Measurements from ENCODE around the gene PIF1. TPM values are rescaled to one million over a fixed set of nuclear protein-coding genes. Genes with fewer than 3 reads are reported as not detected.

The PIF1 gene
- total and polyA plus RNA-seq, 2 of the 4 experiments (the other 2 are of a cell fraction): 3.9 to 19.9 TPM

DNA sequence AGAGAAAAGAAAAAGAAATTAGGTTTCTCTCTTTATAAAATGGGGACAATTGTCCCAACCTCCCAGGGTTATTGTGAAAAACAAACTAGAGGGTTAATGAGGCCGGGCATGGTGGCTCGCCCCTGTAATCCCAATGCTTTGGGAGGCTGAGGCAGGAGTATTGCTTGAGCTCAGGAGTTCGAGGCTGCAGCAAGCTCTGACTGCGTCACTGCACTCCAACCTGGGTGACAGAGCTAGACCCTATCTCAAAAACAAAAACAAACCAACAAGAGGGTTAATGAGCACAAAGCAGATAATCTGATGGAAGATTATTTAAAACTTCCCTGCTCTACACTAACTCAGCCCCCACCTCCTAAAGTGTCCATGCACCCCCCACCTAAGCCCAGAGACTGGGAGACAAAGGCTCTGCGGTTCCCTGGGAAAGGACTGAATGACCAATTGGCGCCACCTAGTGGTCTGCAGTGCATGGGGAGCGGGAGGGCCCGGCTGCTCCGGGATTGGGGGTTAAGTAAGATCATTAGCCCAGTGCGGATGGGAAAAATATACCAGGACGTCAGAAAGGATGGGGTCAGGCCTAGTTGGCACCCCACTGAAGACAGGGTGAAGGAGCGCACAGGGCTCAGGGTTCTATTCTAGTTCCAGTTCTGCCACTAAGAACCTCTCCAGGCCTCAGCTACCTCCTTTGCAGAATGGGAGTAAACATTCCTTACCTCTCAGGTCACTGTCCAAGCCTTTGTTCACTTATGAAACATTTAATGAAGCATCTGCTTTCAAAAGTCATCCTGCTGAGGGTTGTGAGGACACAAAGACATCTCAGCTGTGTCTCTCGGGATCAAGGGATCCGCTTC is 15.6 kb downstream of the PIF1 start:
- Histone ChIP-seq H2AK5ac (ENCODE audit: low read depth, low read length) (0 out of 2 replicates have a peak overlapping the region, but pooled peaks have one; percentile 45), H4K20me1 (ENCODE audit: insufficient read depth, low read length) (no peaks in the 10 kb centered on the region), H3K27ac (ENCODE audit: insufficient read depth, low read length) (no peak overlapping the region), H3K56ac (ENCODE audit: extremely low read depth, insufficient read depth, low read length) (no peak overlapping the region), H3K27me3 (ENCODE audit: control insufficient read depth, insufficient read depth, low read length) (no peaks in the 10 kb centered on the region; the same call in 1 of the 2 replicates), H3K14ac (replicated peaks; ENCODE audit: low read depth, low read length) (no peak overlapping the region), H2AK9ac (replicated peaks; ENCODE audit: low read depth, low read length, poor library complexity) (peak overlapping the region; percentile 31), H3K79me1 (ENCODE audit: low read depth in 1 of 2, low read length in 2 of 2) (no peaks in the 10 kb centered on the region), H4K5ac (ENCODE audit: low read depth, low read length) (no peak overlapping the region), H2BK20ac (ENCODE audit: low read depth, low read length) (no peak overlapping the region), H3K4ac (ENCODE audit: low read depth, low read length) (no peak overlapping the region), H3K9me3 (ENCODE audit: control insufficient read depth, insufficient read depth, low read length) (no peaks in the 10 kb centered on the region), H4K91ac (ENCODE audit: insufficient read depth, low read depth, low read length) (no peak overlapping the region), H3K4me1 (ENCODE audit: control insufficient read depth, insufficient read depth, low read length) (peaks cover 1% of the 10 kb centered on the region; the same call in 1 of the 2 replicates), H3K4me3 (ENCODE audit: insufficient read depth, low read depth, low read length) (no peak overlapping the region), H3K36me3 (ENCODE audit: control insufficient read depth, insufficient read depth, low read length) (no peaks in the 10 kb centered on the region), H2AFZ (replicated peaks; ENCODE audit: low read length, poor library complexity) (peak overlapping the region; percentile 82), H3K9ac (ENCODE audit: low read depth, low read length) (no peak overlapping the region), H2BK15ac (ENCODE audit: low read depth, low read length) (no peak overlapping the region), H3K4me2 (ENCODE audit: low read depth, low read length) (no peak overlapping the region), H3K9me1 (ENCODE audit: insufficient read depth, low read length) (no peaks in the 10 kb centered on the region), H2BK120ac (ENCODE audit: low read depth, low read length) (no peak overlapping the region), H4K8ac (ENCODE audit: low read depth in 2 of 2, low read length in 2 of 2) (peak overlapping the region in 1 of 2 experiments; percentile 32; a peak in 1 of 4 replicates), H3K23ac (ENCODE audit: low read depth, low read length) (no peak overlapping the region), H2BK5ac (ENCODE audit: low read depth, low read length, poor library complexity, severe bottlenecking) (no peak overlapping the region), H3K18ac (ENCODE audit: low read depth, low read length) (no peak overlapping the region)
- TF ChIP-seq NFE2L2 (IDR thresholded peaks at IDR 0.05; ENCODE audit: low read depth, low read length): no peak
- TF ChIP-seq, protein P1, sequence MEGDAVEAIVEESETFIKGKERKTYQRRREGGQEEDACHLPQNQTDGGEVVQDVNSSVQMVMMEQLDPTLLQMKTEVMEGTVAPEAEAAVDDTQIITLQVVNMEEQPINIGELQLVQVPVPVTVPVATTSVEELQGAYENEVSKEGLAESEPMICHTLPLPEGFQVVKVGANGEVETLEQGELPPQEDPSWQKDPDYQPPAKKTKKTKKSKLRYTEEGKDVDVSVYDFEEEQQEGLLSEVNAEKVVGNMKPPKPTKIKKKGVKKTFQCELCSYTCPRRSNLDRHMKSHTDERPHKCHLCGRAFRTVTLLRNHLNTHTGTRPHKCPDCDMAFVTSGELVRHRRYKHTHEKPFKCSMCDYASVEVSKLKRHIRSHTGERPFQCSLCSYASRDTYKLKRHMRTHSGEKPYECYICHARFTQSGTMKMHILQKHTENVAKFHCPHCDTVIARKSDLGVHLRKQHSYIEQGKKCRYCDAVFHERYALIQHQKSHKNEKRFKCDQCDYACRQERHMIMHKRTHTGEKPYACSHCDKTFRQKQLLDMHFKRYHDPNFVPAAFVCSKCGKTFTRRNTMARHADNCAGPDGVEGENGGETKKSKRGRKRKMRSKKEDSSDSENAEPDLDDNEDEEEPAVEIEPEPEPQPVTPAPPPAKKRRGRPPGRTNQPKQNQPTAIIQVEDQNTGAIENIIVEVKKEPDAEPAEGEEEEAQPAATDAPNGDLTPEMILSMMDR (conservative IDR thresholded peaks at IDR 0.05; ENCODE audit: low read depth, low read length): peak; percentile 91
- TF ChIP-seq, protein P2, sequence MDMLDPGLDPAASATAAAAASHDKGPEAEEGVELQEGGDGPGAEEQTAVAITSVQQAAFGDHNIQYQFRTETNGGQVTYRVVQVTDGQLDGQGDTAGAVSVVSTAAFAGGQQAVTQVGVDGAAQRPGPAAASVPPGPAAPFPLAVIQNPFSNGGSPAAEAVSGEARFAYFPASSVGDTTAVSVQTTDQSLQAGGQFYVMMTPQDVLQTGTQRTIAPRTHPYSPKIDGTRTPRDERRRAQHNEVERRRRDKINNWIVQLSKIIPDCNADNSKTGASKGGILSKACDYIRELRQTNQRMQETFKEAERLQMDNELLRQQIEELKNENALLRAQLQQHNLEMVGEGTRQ (IDR thresholded peaks at IDR 0.05; ENCODE audit: low read depth, low read length): no peak
- peak; percentile 90 for TF ChIP-seq SMC3 (IDR thresholded peaks at IDR 0.05; ENCODE audit: low read depth, low read length)
- no peak for TF ChIP-seq MAFK (IDR thresholded peaks at IDR 0.05; ENCODE audit: low read depth, low read length)
- TF ChIP-seq, protein P3, sequence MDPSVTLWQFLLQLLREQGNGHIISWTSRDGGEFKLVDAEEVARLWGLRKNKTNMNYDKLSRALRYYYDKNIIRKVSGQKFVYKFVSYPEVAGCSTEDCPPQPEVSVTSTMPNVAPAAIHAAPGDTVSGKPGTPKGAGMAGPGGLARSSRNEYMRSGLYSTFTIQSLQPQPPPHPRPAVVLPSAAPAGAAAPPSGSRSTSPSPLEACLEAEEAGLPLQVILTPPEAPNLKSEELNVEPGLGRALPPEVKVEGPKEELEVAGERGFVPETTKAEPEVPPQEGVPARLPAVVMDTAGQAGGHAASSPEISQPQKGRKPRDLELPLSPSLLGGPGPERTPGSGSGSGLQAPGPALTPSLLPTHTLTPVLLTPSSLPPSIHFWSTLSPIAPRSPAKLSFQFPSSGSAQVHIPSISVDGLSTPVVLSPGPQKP (IDR thresholded peaks at IDR 0.05; ENCODE audit: borderline replicate concordance, low read depth, low read length): no peak
- TF ChIP-seq POLR2A (IDR thresholded peaks at IDR 0.05; ENCODE audit: low read depth, low read length): no peak
- no peak for TF ChIP-seq CEBPB (IDR thresholded peaks at IDR 0.05; ENCODE audit: low read depth, low read length)
- peak; percentile 86 for TF ChIP-seq RAD21 (IDR thresholded peaks at IDR 0.05; ENCODE audit: low read length)
- peak; percentile 74 for TF ChIP-seq MAZ (IDR thresholded peaks at IDR 0.05; ENCODE audit: borderline replicate concordance, low read depth, low read length)
- no peak for TF ChIP-seq RCOR1 (IDR thresholded peaks at IDR 0.05; ENCODE audit: insufficient replicate concordance, low read length)
- ChIA-PET CTCF (interaction anchor here (0.6 to 1.7 kb wide), 14 partner anchors 8 to 1012 kb away, joined by 3 to 11 read pairs (median 4); partner anchors contain the start of gene PIF1), POLR2A (ENCODE audit: unreplicated experiment) (interaction anchor here (0.6 kb wide), 1 partner anchor 75 kb away, joined by 4 read pairs; no protein-coding TSS in a partner anchor)
- 17% methylated on average over 2 of the region's 14 CpGs; no CpG with 5 or more reads in 1 of the 2 experiments for whole genome bisulfite sequencing, 2 experiments (ENCODE audit: extremely low coverage in 2 of 2, insufficient read length in 1 of 2)
- dilution Hi-C loops (cut with HindIII; ENCODE audit: low sequenced_read_pairs, unreplicated experiment) (no loop called here), in situ Hi-C loops (cut with MboI; ENCODE audit: low sequenced_read_pairs) (loop anchor here (5.0 kb wide), 1 partner anchor 78 kb away; no protein-coding TSS in a partner anchor), intact Hi-C loops (cut with micrococcal nuclease) (loop anchor here (1.0 to 2.0 kb wide), 2 partner anchors 79 to 123 kb away; no protein-coding TSS in a partner anchor)
- BruUV-seq (replicated peaks): no TSS peak
- ATAC-seq (ENCODE audit: low read depth) (peak; percentile 96), DNase-seq (peak; percentile 66)

Data from IMR-90 (cell line).